Activated CD4-positive, alpha-beta memory T cell treated with anti-CD3 and anti-CD28 coated beads, Interleukin-2, amount 10 ng/mL, durations not matched to agents 7 days and 5 days (primary cell): Measurements from ENCODE around the gene ELAC2. TPM values are rescaled to one million over a fixed set of nuclear protein-coding genes. Genes with fewer than 3 reads are reported as not detected.
A peak's percentile ranks its signal among the peaks of the same experiment; 100 is the strongest.

Source experiments
- CTCF ChIA-PET: fragments of 350-600 bp; sonication (Branson Sonifier 250); formaldehyde crosslinking; loops from one replicate; lab custom pipeline; 2021; ENCODE audit warnings: antibody characterized with exemption, inconsistent platforms; lab: Charles Lee
- POLR2A ChIA-PET: fragments of 350-600 bp; sonication (Branson Sonifier 250); formaldehyde crosslinking; loops from one replicate; lab custom pipeline; 2021; ENCODE audit warnings: antibody characterized with exemption; lab: Charles Lee
- DNase-seq: peaks from one replicate; pipeline ENCODE4 v3.0.0-alpha.2; 2020
- H3K27ac Mint-ChIP-seq: one replicate; pipeline ENCODE4 v1.8.0; 2021; ENCODE audit warnings: mild to moderate bottlenecking, mixed read lengths
- H3K27me3 Mint-ChIP-seq: one replicate; pipeline ENCODE4 v1.8.0; 2021; ENCODE audit warnings: mixed read lengths
- H3K36me3 Mint-ChIP-seq: one replicate; pipeline ENCODE4 v1.8.0; 2021; ENCODE audit warnings: low read depth, mixed read lengths
- H3K4me1 Mint-ChIP-seq: one replicate; pipeline ENCODE4 v1.8.0; 2021; ENCODE audit warnings: mixed read lengths
- H3K4me3 Mint-ChIP-seq: one replicate; pipeline ENCODE4 v1.8.0; 2021; ENCODE audit warnings: mild to moderate bottlenecking, mixed read lengths
- H3K9me3 Mint-ChIP-seq: one replicate; pipeline ENCODE4 v1.8.0; 2021; ENCODE audit warnings: mixed read lengths
- total RNA-seq, 2 experiments: library from RNA; stranded (reverse); gene quantifications; one replicate each; pipeline ENCODE4 v1.2.3, GENCODE V29; 2021

ELAC2 gene
- total RNA-seq, 2 experiments from 2014 or later, result 50.8 to 54.0 TPM

- POLR2A ChIA-PET, result interaction anchor here (3.4 kb wide), 1 partner anchor 14 kb away, joined by 30 read pairs; the partner anchor contains the start of gene ELAC2
- Mint-ChIP-seq H3K4me1 (peaks cover 4% of the 10 kb centered on the region), H3K27me3 (peaks cover 4% of the 10 kb centered on the region), H3K27ac (no peak overlapping the region), H3K4me3 (no peak overlapping the region), H3K9me3 (peaks cover 5% of the 10 kb centered on the region), H3K36me3 (no peaks in the 10 kb centered on the region)
- CTCF ChIA-PET, result interaction anchor here (0.7 to 8.4 kb wide), 5 partner anchors 9 to 1072 kb away, joined by 4 to 189 read pairs (median 5); partner anchors contain the start of gene ELAC2
- peak; percentile 55 for DNase-seq
These were observed 14.0 kb upstream of the ELAC2 start for GRCh38 chr17:13031718-13032350.

GRCh38 chr17:13030459-13031300 lies 12.9 kb upstream of the ELAC2 start:
- Mint-ChIP-seq H3K36me3 (no peaks in the 10 kb centered on the region), H3K27ac (no peak overlapping the region), H3K4me1 (peaks cover 4% of the 10 kb centered on the region), H3K4me3 (no peak overlapping the region), H3K9me3 (no peaks in the 10 kb centered on the region), H3K27me3 (peaks cover 4% of the 10 kb centered on the region)
- peak; percentile 48 for DNase-seq
- CTCF ChIA-PET, result interaction anchor here (0.7 to 8.4 kb wide), 12 partner anchors 10 to 101 kb away, joined by 3 to 189 read pairs (median 4); partner anchors contain the start of gene ELAC2
- POLR2A ChIA-PET, result interaction anchor here (3.4 kb wide), 1 partner anchor 13 kb away, joined by 30 read pairs; the partner anchor contains the start of gene ELAC2

- DNase-seq, result no peak
- Mint-ChIP-seq H3K27me3 (peaks cover 4% of the 10 kb centered on the region), H3K36me3 (no peaks in the 10 kb centered on the region), H3K9me3 (no peaks in the 10 kb centered on the region), H3K27ac (no peak overlapping the region), H3K4me1 (peaks cover 4% of the 10 kb centered on the region), H3K4me3 (no peak overlapping the region)
- ChIA-PET POLR2A (interaction anchor here (3.4 kb wide), 1 partner anchor 12 kb away, joined by 30 read pairs; the partner anchor contains the start of gene ELAC2), CTCF (interaction anchor here (0.5 to 8.4 kb wide), 12 partner anchors 11 to 1840 kb away, joined by 3 to 189 read pairs (median 4); partner anchors contain the start of gene ELAC2)
These were observed 12.2 kb upstream of the ELAC2 start for GRCh38 chr17:13030056-13030455.

- Mint-ChIP-seq H3K9me3 (no peaks in the 10 kb centered on the region), H3K36me3 (no peaks in the 10 kb centered on the region), H3K27ac (no peak overlapping the region), H3K4me1 (peaks cover 11% of the 10 kb centered on the region), H3K27me3 (peaks cover 6% of the 10 kb centered on the region), H3K4me3 (no peak overlapping the region)
- CTCF ChIA-PET, result interaction anchor here (0.5 to 8.4 kb wide), 8 partner anchors 10 to 33 kb away, joined by 3 to 189 read pairs (median 4); partner anchors contain the start of gene ELAC2
- no peak for DNase-seq
- POLR2A ChIA-PET, result interaction anchor here (3.4 kb wide), 1 partner anchor 11 kb away, joined by 30 read pairs; the partner anchor contains the start of gene ELAC2
These were observed 11.5 kb upstream of the ELAC2 start for GRCh38 chr17:13029340-13029739.

GRCh38 chr17:13027246-13027645 lies 9.4 kb upstream of the ELAC2 start:
- Mint-ChIP-seq H3K4me1 (peaks cover 12% of the 10 kb centered on the region), H3K4me3 (no peak overlapping the region), H3K36me3 (no peaks in the 10 kb centered on the region), H3K9me3 (no peaks in the 10 kb centered on the region), H3K27ac (no peak overlapping the region), H3K27me3 (peaks cover 6% of the 10 kb centered on the region)
- POLR2A ChIA-PET, result no interaction called here
- no peak for DNase-seq
- CTCF ChIA-PET, result interaction anchor here (8.4 kb wide), 1 partner anchor 8 kb away, joined by 189 read pairs; the partner anchor contains the start of gene ELAC2

GRCh38 chr17:13025687-13026086 lies 7.9 kb upstream of the ELAC2 start:
- Mint-ChIP-seq H3K9me3 (no peaks in the 10 kb centered on the region), H3K27ac (no peak overlapping the region)
- CTCF ChIA-PET, result no interaction called here

GRCh38 chr17:13025258-13025627 lies 7.4 kb upstream of the ELAC2 start:
- Mint-ChIP-seq H3K9me3 (no peaks in the 10 kb centered on the region), H3K36me3 (no peaks in the 10 kb centered on the region), H3K4me3 (no peak overlapping the region), H3K27ac (no peak overlapping the region), H3K27me3 (peaks cover 4% of the 10 kb centered on the region), H3K4me1 (peaks cover 8% of the 10 kb centered on the region)
- ChIA-PET CTCF (interaction anchor here (1.1 to 2.3 kb wide), 2 partner anchors 12 to 15 kb away, joined by 3 to 5 read pairs; no protein-coding TSS in a partner anchor), POLR2A (no interaction called here)
- no peak for DNase-seq

More at GRCh38 chr17:13025687-13026086, 7.9 kb upstream of the ELAC2 start:
- H3K4me3 Mint-ChIP-seq, result no peak overlapping the region
- no peak for DNase-seq
- H3K4me1 Mint-ChIP-seq, result peaks cover 11% of the 10 kb centered on the region
- peaks cover 6% of the 10 kb centered on the region for H3K27me3 Mint-ChIP-seq
- POLR2A ChIA-PET, result no interaction called here
- no peaks in the 10 kb centered on the region for H3K36me3 Mint-ChIP-seq

GRCh38 chr17:13024526-13025257 lies 6.9 kb upstream of the ELAC2 start:
- Mint-ChIP-seq H3K36me3 (no peaks in the 10 kb centered on the region), H3K27me3 (peaks cover 4% of the 10 kb centered on the region), H3K9me3 (no peaks in the 10 kb centered on the region), H3K4me3 (no peak overlapping the region), H3K4me1 (peaks cover 8% of the 10 kb centered on the region), H3K27ac (no peak overlapping the region)
- DNase-seq, result peak; percentile 67
- ChIA-PET POLR2A (no interaction called here), CTCF (interaction anchor here (1.1 to 10.5 kb wide), 3 partner anchors 6 to 15 kb away, joined by 3 to 189 read pairs (median 5); no protein-coding TSS in a partner anchor)

- CTCF ChIA-PET, result interaction anchor here (1.1 to 10.5 kb wide), 3 partner anchors 7 to 14 kb away, joined by 3 to 189 read pairs (median 5); no protein-coding TSS in a partner anchor
- Mint-ChIP-seq H3K4me1 (peaks cover 10% of the 10 kb centered on the region), H3K36me3 (no peaks in the 10 kb centered on the region), H3K4me3 (no peak overlapping the region), H3K9me3 (no peaks in the 10 kb centered on the region), H3K27ac (no peak overlapping the region), H3K27me3 (peaks cover 4% of the 10 kb centered on the region)
- no peak for DNase-seq
- POLR2A ChIA-PET, result no interaction called here
These were observed 6.2 kb upstream of the ELAC2 start for GRCh38 chr17:13024016-13024415.

GRCh38 chr17:13016881-13017654 lies 759 bp downstream of the ELAC2 start:
- H3K27me3 Mint-ChIP-seq, result no peaks in the 10 kb centered on the region
- ChIA-PET POLR2A (interaction anchor here (0.9 to 3.4 kb wide), 6 partner anchors 9 to 1286 kb away, joined by 3 to 47 read pairs (median 16); partner anchors contain the start of genes HS3ST3B1 and ZNF18), CTCF (interaction anchor here (1.0 to 10.5 kb wide), 6 partner anchors 13 to 1186 kb away, joined by 3 to 189 read pairs (median 5); partner anchors contain the start of gene ZNF18)
- peaks cover 32% of the 10 kb centered on the region for H3K4me1 Mint-ChIP-seq
- peak overlapping the region; percentile 96 for H3K4me3 Mint-ChIP-seq
- H3K9me3 Mint-ChIP-seq, result no peaks in the 10 kb centered on the region
- H3K27ac Mint-ChIP-seq, result peak overlapping the region; percentile 89
- peaks cover 46% of the 10 kb centered on the region for H3K36me3 Mint-ChIP-seq
- no peak for DNase-seq

- peaks cover 32% of the 10 kb centered on the region for H3K4me1 Mint-ChIP-seq
- H3K4me3 Mint-ChIP-seq, result no peak overlapping the region
- H3K27me3 Mint-ChIP-seq, result no peaks in the 10 kb centered on the region
- ChIA-PET CTCF (interaction anchor here (0.7 to 10.5 kb wide), 3 partner anchors 11 to 259 kb away, joined by 3 to 189 read pairs (median 3); no protein-coding TSS in a partner anchor), POLR2A (no interaction called here)
- no peaks in the 10 kb centered on the region for H3K9me3 Mint-ChIP-seq
- peaks cover 66% of the 10 kb centered on the region for H3K36me3 Mint-ChIP-seq
- DNase-seq, result no peak
- no peak overlapping the region for H3K27ac Mint-ChIP-seq
These were observed 3.0 kb downstream of the ELAC2 start for GRCh38 chr17:13014801-13015200.
